GM23248 (cell line): ENCODE data around the gene FER1L5. TPM values are rescaled to one million over a fixed set of nuclear protein-coding genes. Genes with fewer than 3 reads are reported as not detected.

ENCODE experiments used
- DNase-seq: peaks from one replicate; pipeline ENCODE4 v3.0.0-alpha.2; 2015
- H2AFZ ChIP-seq: fragments of 200-600 bp; sonication (generic); 2 replicates; pipeline ENCODE4 v1.6.1; 2016; ENCODE audit warnings: antibody characterized with exemption
- H3F3A ChIP-seq: fragments of 200-600 bp; sonication (generic); 2 replicates; pipeline ENCODE4 v1.6.1; 2016; ENCODE audit warnings: mild to moderate bottlenecking, antibody characterized with exemption, mixed run types; ENCODE audit not compliant: insufficient read depth
- H3K27ac ChIP-seq: fragments of 200-600 bp; sonication (generic); 2 replicates; pipeline ENCODE4 v1.5.1; 2016; ENCODE audit warnings: mild to moderate bottlenecking
- H3K27me3 ChIP-seq: fragments of 200-600 bp; sonication (generic); replicated peaks from 2 replicates; pipeline ENCODE4 v1.6.1; 2016; ENCODE audit warnings: mild to moderate bottlenecking; ENCODE audit not compliant: insufficient read depth
- H3K36me3 ChIP-seq: fragments of 200-600 bp; sonication (generic); 2 replicates; pipeline ENCODE4 v1.6.1; 2016; ENCODE audit warnings: low read depth, mild to moderate bottlenecking
- H3K4me1 ChIP-seq: fragments of 200-600 bp; sonication (generic); 2 replicates; pipeline ENCODE4 v1.6.1; 2016; ENCODE audit warnings: mild to moderate bottlenecking; ENCODE audit not compliant: insufficient read depth
- H3K4me2 ChIP-seq: fragments of 200-600 bp; sonication (generic); one replicate; pipeline ENCODE4 v1.6.1; 2016; ENCODE audit warnings: mild to moderate bottlenecking; ENCODE audit not compliant: unreplicated experiment
- H3K4me3 ChIP-seq: fragments of 200-600 bp; sonication (generic); 2 replicates; pipeline ENCODE4 v1.5.1; 2016; ENCODE audit warnings: mild to moderate bottlenecking
- H3K79me2 ChIP-seq: fragments of 200-600 bp; sonication (generic); 2 replicates; pipeline ENCODE4 v1.6.1; 2016; ENCODE audit warnings: mild to moderate bottlenecking; ENCODE audit not compliant: insufficient read depth
- H3K9ac ChIP-seq: fragments of 200-600 bp; sonication (generic); 2 replicates; pipeline ENCODE4 v1.6.1; 2016; ENCODE audit warnings: mild to moderate bottlenecking
- H3K9me2 ChIP-seq: fragments of 200-600 bp; sonication (generic); 2 replicates; pipeline ENCODE4 v1.6.1; 2016; ENCODE audit warnings: mixed run types, mild to moderate bottlenecking, moderate library complexity; ENCODE audit not compliant: insufficient read depth
- H3K9me3 ChIP-seq: fragments of 200-600 bp; sonication (generic); one replicate; pipeline ENCODE4 v1.6.1; 2017; ENCODE audit warnings: low read depth
- H4K20me1 ChIP-seq: fragments of 200-600 bp; sonication (generic); 2 replicates; pipeline ENCODE4 v1.6.0; 2016; ENCODE audit not compliant: insufficient read depth
- EZH2 ChIP-seq: fragments of 200-600 bp; sonication (generic); IDR thresholded peaks from 2 replicates; pipeline ENCODE4 v1.6.1; 2018; ENCODE audit warnings: antibody characterized with exemption, mild to moderate bottlenecking; ENCODE audit not compliant: insufficient read depth, poor library complexity, severe bottlenecking
- EZH2phosphoT487 ChIP-seq: fragments of 200-600 bp; sonication (generic); IDR thresholded peaks from 2 replicates; pipeline ENCODE4 v1.6.1; 2018; ENCODE audit warnings: antibody characterized with exemption, moderate library complexity, mild to moderate bottlenecking, low read depth; ENCODE audit not compliant: insufficient read depth
- WGBS, 2 experiments: methylation state at CpG; one replicate each; pipeline ENCODE4 v1.1.6; 2015 to 2017; ENCODE audit warnings: low lambda C conversion rate in 2 of 2, low coverage in 1 of 2; ENCODE audit errors: missing lambda C conversion rate in 2 of 2; 5-methylcytosine and 5-hydroxymethylcytosine counted together
- in situ Hi-C: fragments of 300-500 bp; cut with MboI; formaldehyde crosslinking; loops from 2 replicates; pipeline ENCODE4 v1.15.0; 2020
- polyA plus RNA-seq: library from polyadenylated mRNA; unstranded; fragments of >200 nt; fragmentation: Nextera tagmentation; extraction: Ambion mirVana; gene quantifications from 2 replicates; pipeline ENCODE4 v1.2.1, GENCODE V29; 2016
- total RNA-seq: library from RNA; depleted of rRNA; stranded (reverse); fragments of >200 nt; shearing (Covaris generic); gene quantifications from 2 replicates; pipeline ENCODE4 v1.2.3, GENCODE V29; 2014

FER1L5 gene
- total and polyA plus RNA-seq, 2 experiments from 2014 or later, result under 0.01 to 0.08 TPM

DNA sequence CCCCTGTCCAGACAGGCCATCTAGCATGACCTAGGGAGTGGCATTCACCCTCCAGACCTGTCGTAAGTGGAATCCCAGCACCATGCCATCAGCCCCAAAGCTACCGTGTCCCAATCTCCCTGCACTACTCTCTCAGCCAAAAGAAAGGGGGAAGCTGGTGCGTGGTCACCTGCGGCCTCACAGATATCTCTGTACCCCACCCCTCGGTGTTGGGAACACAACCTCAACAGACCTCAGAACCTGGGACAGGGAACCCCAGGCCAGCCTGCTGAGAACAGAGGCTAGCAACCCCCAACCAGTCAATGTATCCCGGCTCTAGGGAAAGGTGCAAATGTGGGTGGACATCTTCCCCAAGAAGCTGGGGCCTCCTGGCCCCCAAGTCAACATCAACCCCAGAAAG is 59.1 kb downstream of the FER1L5 start:
- no peak overlapping the region for H2AFZ ChIP-seq
- no peak overlapping the region for H3K4me2 ChIP-seq
- in situ Hi-C loops, result no loop called here
- no peak overlapping the region for H3K4me3 ChIP-seq
- H3K4me1 ChIP-seq, result no peaks in the 10 kb centered on the region
- 0 out of 2 replicates have a peak, but pooled peaks cover 4% of the 10 kb centered on the region for H3K36me3 ChIP-seq
- H4K20me1 ChIP-seq, result no peaks in the 10 kb centered on the region
- no peaks in the 10 kb centered on the region for H3K27me3 ChIP-seq
- no peaks in the 10 kb centered on the region for H3F3A ChIP-seq
- 82 to 84% methylated on average over 4 to 6 of the region's 6 CpGs for WGBS, 2 experiments
- no peaks in the 10 kb centered on the region for H3K9me2 ChIP-seq
- no peak for DNase-seq
- H3K27ac ChIP-seq, result no peak overlapping the region
- H3K9ac ChIP-seq, result no peak overlapping the region
- TF ChIP-seq EZH2phosphoT487 (no peak), EZH2 (no peak)
- no peaks in the 10 kb centered on the region for H3K79me2 ChIP-seq
- H3K9me3 ChIP-seq, result no peaks in the 10 kb centered on the region

DNA sequence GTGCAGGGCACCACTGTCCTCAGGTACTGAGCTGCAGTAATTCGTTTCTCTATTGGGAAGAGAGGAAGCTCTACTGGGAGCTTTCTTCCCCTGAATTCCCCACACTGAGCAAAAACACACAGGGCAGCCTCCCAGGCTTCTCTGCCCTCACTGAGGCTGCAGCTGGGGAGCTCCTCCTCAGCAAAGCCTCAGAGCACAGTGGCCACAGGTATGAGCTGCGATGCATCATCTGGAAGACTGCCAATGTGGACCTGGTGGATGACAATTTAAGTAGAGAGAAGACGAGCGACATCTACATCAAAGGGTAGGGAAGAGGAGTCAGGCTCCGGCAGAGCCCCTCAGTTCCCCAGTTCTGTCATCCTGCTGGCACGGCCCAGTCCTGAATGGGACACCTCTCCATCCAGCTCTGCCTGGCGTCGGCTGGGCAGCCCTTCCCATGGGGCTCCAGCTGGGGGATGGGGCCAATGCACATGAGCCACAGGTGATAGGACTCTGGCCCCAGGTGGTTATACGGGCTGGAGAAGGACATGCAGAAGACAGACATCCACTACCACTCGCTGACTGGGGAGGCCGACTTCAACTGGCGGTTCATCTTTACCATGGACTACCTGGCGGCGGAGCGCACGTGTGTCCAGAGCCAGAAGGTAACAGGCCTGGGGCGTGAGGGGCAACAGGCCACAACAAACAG is 59.7 kb downstream of the FER1L5 start:
- no peaks in the 10 kb centered on the region for H3K27me3 ChIP-seq
- no peak overlapping the region for H3K9ac ChIP-seq
- no peak overlapping the region for H3K27ac ChIP-seq
- no peaks in the 10 kb centered on the region for H3K9me2 ChIP-seq
- 0 out of 2 replicates have a peak, but pooled peaks cover 4% of the 10 kb centered on the region for H3K36me3 ChIP-seq
- H2AFZ ChIP-seq, result no peak overlapping the region
- no peaks in the 10 kb centered on the region for H3K4me1 ChIP-seq
- no peaks in the 10 kb centered on the region for H3F3A ChIP-seq
- WGBS, 2 experiments, result 96% methylated on average over 17 of the region's 17 CpGs
- no peaks in the 10 kb centered on the region for H3K79me2 ChIP-seq
- in situ Hi-C loops, result no loop called here
- H3K9me3 ChIP-seq, result no peaks in the 10 kb centered on the region
- TF ChIP-seq EZH2phosphoT487, result no peak
- no peak for TF ChIP-seq EZH2
- H3K4me3 ChIP-seq, result no peak overlapping the region
- no peak overlapping the region for H3K4me2 ChIP-seq
- no peak for DNase-seq
- no peaks in the 10 kb centered on the region for H4K20me1 ChIP-seq

DNA sequence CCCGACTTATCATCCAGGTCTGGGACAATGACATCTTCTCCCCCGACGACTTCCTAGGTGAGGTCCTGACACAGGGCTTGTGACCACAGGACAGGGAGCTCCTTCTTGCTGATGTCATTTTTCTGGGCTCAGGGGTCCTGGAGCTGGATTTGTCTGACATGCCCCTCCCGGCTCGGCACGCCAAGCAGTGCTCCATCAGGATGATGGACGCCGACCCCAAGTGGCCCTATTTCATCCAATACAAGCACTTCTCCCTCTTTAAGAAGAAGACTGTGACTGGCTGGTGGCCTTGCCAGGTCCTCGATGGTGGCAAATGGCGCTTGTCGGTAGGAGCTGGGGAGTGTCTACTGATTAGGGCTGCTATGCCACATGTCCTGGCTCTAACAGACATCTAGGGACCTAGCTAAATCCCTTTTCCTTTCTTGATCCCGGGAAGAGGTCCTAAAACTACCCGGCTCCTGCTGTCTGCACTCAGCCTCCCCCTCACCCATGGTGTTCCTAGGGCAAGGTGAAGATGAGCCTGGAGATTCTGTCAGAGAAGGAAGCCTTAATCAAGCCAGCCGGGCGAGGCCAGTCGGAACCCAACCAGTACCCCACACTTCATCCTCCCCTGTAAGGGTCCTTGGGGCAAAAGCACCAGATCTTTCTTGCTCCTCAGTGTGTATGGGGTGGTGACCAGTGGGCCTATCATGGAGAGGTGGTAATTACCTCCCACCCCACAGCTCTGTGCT is 60.6 kb downstream of the FER1L5 start:
- Histone ChIP-seq H4K20me1 (no peaks in the 10 kb centered on the region), H3K9ac (no peak overlapping the region), H3K4me2 (no peak overlapping the region), H3K36me3 (0 out of 2 replicates have a peak, but pooled peaks cover 4% of the 10 kb centered on the region), H3K9me2 (no peaks in the 10 kb centered on the region), H3K27ac (no peak overlapping the region), H3F3A (no peaks in the 10 kb centered on the region), H3K4me1 (no peaks in the 10 kb centered on the region), H3K4me3 (no peak overlapping the region), H3K79me2 (no peaks in the 10 kb centered on the region), H3K27me3 (no peaks in the 10 kb centered on the region), H2AFZ (no peak overlapping the region), H3K9me3 (no peaks in the 10 kb centered on the region)
- TF ChIP-seq EZH2phosphoT487, result no peak
- TF ChIP-seq EZH2, result no peak
- 98 to 99% methylated on average over 16 of the region's 16 CpGs for WGBS, 2 experiments
- in situ Hi-C loops, result no loop called here
- DNase-seq, result no peak

DNA sequence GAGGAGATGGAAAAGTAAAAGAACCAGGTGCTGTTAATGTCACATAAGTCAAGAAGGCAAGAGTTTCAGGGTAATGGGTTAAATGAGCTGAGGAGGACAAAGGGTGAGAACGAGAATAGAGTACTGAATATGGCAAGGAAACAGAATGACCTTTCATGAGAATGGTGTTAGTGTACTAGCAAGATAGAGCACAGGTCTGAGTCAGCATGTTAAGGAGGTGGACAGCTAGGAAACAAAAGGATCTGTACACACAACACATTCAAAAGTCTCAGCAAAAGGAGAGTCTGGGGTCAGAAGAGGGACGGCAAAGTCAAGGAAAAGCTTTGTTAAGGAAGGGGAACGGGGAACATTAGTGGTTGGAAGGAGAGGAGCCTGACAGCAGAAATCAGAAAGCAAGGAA is 68.4 kb downstream of the FER1L5 start:
- Histone ChIP-seq H3K4me3 (no peak overlapping the region), H2AFZ (no peak overlapping the region), H3K27me3 (no peaks in the 10 kb centered on the region), H3K9me3 (no peaks in the 10 kb centered on the region), H3K9me2 (no peaks in the 10 kb centered on the region), H3K27ac (no peak overlapping the region), H3K4me2 (no peak overlapping the region), H3F3A (no peaks in the 10 kb centered on the region), H3K79me2 (no peaks in the 10 kb centered on the region), H4K20me1 (no peaks in the 10 kb centered on the region), H3K4me1 (no peaks in the 10 kb centered on the region), H3K36me3 (peaks cover 26% of the 10 kb centered on the region), H3K9ac (no peak overlapping the region)
- no peak for DNase-seq
- WGBS, 2 experiments, result 75 to 76% methylated on average over 3 of the region's 3 CpGs
- TF ChIP-seq EZH2phosphoT487 (no peak), EZH2 (no peak)
- in situ Hi-C loops, result no loop called here
